Measurements from ENCODE around the gene LHFPL3.

Gene LHFPL3

GRCh38 chr7:104940023-104940710 lies 611.8 kb downstream of the LHFPL3 start:
- no peak for DNase-seq

- peak; percentile 75 to 76 for DNase-seq
Measured at GRCh38 chr7:104943502-104944343, 615.3 kb downstream of the LHFPL3 start.

GRCh38 chr7:104945599-104945956 lies 617.2 kb downstream of the LHFPL3 start:
- no peak for DNase-seq

GRCh38 chr7:104946338-104946737 lies 617.9 kb downstream of the LHFPL3 start:
- peak in 1 of 2 donors; percentile 15 for DNase-seq

DNA sequence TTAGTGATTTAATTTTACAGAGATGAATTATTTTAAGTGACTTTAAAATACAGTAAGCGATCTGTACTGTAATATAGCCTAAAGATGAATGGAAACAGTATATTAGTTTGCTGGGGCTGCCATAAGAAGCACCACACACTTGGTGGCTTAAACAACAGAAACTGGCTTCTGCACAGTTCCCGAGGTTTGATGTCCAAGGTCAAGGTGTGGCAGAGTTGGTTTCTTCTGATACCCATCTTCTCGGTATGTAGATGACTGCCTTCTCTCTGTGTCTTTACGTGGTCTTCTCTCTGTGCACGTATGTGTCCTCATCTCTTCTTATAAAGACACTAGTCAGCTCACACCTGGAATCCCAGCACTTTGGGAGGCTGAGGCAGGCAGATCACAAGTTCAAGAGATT lies 621.6 kb downstream of the LHFPL3 start:
- DNase-seq = no peak

GRCh38 chr7:104950754-104951153 lies 622.4 kb downstream of the LHFPL3 start:
- DNase-seq = no peak

GRCh38 chr7:104951546-104951945 lies 623.1 kb downstream of the LHFPL3 start:
- DNase-seq = peak; percentile 40 to 55

- DNase-seq = no peak
Measured at GRCh38 chr7:104955276-104955675, 626.9 kb downstream of the LHFPL3 start.

Data from inflammatory macrophage (primary cell).